Measurements from ENCODE around the gene FOXL2.

The FOXL2 gene

DNA sequence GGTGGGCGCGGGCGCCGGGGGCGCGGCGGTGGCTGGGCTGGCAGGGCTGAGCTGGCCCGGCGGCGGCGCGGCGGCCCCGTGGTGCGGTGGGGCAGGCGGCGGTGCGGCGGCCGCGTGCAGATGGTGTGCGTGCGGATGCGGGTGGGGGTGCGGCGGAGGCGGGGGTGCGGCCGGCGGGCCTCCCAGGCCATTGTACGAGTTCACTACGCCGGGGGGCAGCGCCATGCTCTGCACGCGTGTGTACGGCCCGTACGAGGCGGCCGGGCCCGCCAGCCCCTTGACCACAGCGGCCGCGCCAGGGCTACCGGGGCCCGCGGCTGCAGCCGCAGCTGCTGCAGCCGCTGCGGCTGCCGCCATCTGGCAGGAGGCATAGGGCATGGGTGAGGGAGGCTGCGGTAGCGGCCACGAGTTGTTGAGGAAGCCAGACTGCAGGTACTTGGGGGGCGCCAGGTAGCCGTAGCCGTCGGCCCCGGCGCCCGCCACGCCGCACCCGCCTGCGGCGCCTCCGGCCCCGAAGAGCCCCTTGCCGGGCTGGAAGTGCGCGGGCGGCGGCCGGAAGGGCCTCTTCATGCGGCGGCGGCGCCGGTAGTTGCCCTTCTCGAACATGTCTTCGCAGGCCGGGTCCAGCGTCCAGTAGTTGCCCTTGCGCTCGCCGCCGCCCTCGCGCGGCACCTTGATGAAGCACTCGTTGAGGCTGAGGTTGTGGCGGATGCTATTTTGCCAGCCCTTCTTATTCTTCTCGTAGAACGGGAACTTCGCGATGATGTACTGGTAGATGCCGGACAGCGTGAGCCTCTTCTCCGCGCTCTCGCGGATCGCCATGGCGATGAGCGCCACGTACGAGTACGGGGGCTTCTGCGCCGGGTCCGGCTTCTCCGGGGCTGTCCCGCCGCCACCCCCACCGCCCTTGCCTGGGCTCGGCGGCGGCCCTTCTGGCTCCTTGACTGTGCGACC lies 951 bp downstream of the FOXL2 start:
- DNase-seq (ENCODE audit: low spot score): peak; percentile 67

DNA sequence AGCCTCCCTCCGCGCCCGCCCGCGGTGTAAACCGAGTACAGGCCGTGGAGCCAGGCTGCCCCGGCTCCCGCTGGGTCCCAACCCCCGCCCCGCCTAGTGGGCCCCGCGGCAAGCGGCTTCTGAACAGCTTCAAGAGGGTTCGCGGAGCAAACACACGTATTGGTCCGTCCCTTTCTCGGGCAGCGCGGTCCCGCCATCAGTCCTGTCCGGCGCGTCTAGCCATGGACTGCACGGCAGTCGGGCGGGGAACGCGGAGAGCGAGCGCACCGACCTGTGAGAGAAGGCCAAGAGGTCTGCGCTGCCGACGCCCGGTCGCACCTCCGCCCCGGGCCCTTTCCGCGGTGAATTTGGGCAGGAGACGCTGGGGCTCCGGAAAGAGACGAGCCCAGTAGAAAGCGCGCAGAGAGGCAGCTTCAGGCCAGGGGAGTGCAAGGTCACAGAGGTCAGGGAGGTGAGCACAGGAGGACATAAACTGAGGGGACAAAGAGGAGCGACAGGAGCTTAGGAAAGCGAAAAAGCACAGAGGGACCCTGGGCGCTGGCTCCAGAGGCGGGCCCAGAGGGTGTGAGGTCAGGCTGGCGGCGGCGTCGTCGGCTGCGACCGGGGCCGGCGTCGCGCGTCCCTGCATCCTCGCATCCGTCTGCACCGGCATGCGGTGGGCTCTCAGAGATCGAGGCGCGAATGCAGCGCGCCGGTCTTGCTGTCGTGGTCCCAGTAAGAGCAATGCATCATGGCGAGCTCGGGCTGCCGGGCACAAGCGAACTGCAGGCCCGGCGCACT lies 1.8 kb downstream of the FOXL2 start:
- DNase-seq (ENCODE audit: low spot score): peak; percentile 74

DNA sequence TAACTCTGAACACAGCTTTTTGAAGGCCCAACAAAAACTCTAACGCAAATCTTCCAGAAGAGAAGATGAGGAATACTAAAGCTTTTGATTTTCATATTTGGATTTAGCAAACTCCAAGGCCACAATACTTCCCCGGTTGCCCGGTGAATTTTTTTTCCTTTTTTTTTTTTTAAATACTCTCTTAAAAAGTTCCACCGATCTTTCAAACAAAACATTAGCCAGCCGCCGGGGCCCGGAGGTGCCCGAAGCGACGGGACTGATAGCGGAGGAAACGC lies 2.3 kb downstream of the FOXL2 start:
- no peak for DNase-seq (ENCODE audit: low spot score)

DNA sequence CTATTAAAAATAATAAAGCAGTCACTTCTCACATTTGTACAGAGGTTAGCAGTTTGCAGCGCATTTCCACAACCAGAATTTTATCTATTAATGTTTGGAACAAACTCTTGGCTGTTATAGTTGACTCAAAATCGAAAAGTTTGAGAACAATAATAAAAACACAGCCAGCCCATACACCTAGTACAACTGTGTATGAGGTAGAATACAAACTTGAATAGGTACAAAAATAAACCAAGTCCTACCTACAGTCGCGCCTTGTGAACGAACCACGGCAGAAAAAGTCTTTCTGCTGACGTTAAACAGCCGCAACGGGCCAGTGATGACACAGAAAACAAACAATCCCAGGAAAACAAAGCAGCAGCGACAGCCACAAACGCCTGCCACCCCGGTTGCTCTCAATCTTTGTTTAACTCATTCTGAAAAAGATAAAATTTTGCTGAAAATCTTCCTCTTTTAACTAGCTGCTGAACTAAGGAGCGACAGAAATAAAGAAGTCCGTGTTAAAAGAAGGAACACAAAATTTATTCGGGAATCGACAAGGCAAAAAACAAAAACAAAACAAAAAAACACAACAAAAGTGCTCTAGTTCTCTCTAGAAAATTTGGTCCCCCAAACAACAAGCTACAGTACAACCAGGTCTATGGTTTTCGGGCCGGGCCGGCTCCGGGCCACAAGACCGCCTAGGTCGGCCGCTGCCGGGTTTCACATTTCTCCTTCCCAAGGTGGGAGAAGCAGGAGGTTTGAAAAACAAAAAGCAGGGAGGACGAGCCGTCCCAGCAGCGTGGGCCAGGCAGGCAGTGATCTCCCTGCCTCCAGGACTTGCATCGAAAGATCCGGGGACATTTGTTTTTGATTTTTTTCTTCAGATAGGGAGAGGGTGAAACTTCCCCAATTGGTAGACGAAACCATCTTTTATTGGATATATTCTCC lies 2.9 kb downstream of the FOXL2 start:
- DNase-seq (ENCODE audit: low spot score): peak; percentile 56

DNA sequence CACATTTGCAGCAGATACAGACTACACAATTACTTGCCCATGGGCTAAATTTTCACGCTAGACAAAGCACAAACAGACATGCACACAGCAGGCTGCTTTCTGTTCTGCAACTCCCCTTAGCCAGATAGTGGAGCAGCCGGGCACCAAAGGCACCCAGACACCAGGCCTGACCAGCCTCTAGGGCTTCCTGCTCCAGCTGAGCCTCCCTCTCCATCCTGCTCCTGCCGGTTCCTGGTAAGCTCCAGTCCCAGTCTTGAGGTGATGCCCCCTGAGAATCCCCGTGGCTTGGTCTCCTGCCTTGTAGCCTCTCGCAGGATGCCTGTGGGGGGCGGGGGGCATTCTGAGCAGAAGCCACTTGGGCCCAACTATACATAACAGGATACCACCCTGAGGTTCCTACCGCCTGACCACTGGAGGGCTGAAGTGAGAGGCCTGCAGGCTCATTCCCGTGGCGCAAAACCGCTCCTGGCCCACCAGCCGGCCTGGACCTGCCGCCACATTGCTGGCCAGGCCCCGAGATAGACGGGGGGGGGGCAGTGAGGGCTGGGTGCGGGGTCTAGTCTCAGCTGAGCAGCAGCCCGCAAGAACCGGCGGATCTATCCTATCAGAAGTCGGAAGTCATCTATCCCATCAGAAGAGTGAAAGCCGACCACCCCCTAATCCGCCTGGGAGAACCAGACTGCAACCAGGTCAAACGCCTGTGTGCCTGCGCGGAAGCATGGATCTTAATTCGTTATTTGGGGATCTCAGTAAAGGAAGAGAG lies 3.9 kb downstream of the FOXL2 start:
- DNase-seq (ENCODE audit: low spot score): peak; percentile 71

DNA sequence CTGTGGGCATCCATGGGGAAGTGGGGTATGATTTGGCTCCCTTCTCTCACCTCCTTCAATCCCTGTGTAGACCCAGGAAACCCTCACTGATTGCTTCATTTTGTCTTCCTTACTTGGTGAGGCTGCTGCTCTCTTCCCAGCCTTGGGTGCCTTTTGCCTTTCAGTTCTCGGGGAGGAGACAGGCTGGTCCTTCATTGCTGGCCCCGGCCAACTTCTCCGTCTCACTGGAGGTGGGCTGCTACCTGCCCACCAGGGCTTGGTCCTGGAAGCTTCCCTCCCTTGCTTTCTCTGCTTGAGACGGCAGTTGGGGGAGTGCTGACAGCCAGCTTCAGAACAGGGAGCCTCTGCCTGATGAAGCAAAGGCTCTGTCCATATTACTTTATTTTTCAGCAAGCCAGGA lies 4.7 kb downstream of the FOXL2 start:
- DNase-seq (ENCODE audit: low spot score): no peak

DNA sequence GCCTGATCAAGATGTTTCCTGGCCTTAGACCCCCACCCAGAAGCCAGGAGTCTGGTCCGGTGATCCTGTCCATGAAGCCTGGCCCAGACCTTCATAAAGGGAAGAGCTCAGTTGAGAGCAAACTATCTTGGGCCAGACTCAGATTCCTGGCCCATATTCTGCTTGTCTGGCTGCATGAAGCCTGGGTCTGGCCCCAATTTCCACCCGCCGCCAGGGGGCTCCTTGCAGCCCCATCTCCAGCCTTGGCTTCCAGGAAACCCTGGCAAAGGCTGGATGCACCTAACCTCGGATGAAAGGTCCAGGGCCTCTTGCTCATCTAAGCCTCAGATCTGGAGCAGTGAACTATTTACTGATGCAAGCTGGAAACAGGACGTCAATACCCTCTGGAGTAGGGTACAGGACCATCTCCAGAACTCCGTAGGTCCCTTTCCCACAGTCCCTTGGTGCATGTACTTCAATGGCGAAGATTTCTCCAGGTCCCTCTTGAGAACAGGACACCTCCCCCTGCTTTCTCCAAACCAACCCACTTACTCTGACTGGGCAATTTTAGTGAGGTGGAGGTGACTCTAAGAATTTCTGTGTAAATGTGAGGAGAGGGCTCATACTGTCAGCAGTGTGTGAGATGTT lies 5.6 kb downstream of the FOXL2 start:
- peak; percentile 83 for DNase-seq (ENCODE audit: low spot score)

DNA sequence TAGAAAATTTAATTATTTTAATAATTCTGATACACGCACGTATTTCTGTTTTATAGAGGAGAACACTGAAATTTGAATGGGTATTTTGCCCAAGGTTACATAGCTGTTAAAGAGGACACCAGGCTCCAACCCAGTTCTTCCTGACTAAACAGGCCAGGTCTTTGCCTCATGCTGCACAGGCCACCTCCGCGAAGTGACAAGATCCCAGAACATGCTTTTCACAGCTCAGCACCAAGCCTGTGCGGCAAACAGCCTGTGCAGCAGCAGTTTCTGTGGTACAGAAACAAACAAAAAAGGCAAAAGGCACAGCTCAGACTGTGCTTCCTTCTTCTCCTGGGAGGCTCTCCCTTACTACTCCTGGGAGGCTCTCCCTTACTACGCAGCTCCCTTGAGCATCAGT lies 6.5 kb downstream of the FOXL2 start:
- no peak for DNase-seq (ENCODE audit: low spot score)

DNA sequence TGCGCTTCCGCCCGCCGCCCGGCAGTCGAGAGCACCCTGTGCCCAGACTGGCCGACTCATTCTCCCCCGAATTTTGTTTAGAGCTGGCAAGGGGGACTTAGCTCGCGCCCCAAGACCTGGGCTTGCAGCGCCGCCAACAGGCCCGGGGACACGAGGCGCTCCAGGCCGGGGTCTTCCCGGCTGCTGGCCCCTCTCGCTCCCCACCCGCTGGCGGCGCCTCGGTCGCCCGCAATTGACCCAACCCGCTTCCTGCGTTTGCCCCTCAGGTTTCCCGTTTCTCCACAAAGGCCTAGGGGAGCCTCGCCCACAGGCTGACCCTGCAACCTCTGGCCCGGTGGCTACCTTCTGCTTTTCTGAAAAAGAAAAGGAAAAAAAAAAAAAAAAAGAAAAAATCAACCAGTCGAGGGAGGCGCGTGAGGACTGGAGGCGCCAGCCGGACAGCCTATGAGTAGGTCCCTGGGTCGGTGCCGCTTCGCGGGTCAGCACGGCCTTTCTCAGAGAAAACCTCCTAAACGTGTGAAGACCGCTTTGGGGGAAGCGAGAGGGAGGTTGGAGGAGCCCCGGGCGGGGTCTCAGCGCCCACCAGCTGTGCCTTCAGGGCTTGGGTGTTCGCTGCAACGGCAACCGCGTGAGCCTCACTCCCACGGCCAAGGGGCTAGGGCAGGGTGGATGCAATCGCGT lies 7.2 kb downstream of the FOXL2 start:
- DNase-seq (ENCODE audit: low spot score): peak; percentile 73

DNA sequence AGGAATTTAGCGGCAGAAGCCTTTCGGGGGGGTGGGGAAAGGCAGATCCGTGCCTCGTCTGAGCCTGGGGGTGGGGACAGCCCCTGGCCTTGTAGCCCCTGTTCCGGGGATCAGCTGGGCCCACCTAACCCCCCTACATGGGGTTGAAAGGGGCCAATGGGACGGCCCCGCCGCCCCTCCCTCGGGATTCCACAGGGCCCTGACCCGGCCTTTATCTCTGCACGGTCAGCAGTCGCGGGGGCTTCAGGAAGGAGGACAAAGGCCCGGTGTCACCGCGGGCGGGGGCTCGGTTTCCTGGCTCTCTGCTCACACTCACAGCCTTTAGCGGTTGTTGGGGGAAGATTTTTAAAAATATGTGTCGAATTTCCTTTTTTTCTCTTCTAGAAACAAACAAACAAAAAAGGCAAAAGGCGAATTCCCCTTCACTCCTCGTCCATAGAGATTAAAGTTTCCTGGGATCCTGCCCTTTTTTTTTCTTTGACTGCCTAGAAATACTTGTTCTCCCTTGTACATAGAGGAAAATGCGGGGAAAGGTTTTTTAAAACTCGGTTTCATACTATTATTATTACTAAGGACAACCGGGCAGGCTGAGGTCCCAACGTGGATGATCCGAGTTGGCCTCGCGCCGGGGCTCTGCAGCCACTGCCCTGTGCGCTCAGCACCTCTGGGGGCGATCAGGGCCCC lies 7.9 kb downstream of the FOXL2 start:
- DNase-seq (ENCODE audit: low spot score): peak; percentile 55

DNA sequence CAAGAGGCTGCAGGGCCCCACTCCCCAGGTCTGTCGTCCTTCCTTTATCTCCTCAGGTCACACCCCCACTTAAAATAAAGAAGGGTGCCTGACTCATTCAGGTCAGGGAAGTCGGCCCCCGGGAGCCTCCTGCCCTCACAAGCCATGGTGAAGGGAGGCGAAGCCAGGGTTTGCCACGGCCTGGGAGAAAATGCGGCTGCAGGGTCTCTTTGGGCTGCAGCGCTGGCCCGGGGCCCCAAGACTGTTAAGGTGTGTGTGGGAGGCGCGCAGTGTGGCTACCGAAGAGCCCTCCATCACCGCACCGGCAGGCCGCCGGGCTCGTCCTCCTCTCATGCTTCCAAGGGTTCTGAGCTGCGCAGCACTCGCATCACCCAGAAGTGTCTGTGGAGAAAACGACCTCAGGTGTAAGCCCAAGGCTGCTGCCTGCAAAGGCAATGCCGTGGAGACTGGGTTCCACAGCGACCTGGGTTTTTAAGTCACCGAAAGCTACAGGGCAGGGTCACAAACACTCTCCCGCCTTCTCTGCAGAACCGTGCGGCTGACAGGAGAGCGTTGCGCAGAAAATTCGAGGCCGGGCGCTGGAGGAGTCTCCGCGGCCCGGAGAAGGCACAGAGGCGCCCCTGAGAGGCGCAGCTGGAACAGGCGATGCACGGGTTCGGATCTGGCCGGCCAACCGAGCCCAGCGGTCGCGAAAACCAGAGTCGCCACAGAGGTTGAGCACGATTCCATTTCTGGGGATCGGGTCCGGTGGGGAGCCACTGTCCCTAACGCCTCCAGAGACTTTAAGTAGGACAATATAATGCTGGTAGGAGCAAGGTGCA lies 8.7 kb downstream of the FOXL2 start:
- peak; percentile 55 for DNase-seq (ENCODE audit: low spot score)

DNA sequence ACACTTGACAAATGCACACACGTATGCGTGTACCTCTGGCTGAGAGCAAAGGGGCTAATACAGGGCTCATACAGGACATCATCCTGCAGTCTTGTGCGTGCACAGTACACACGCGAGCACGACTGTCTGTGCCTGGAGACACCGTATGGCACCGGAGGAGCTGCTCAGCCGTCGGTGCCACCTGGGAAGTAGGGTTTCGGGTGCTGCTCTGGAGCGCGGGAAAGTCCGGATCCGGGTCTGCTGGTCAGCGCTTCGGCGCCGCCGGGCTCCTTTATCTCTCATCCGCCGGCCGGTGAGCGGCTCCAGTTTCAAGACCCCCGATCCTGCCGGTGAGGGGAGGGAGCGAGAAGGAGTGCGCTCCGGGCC lies 9.3 kb downstream of the FOXL2 start:
- peak; percentile 58 for DNase-seq (ENCODE audit: low spot score)

DNA sequence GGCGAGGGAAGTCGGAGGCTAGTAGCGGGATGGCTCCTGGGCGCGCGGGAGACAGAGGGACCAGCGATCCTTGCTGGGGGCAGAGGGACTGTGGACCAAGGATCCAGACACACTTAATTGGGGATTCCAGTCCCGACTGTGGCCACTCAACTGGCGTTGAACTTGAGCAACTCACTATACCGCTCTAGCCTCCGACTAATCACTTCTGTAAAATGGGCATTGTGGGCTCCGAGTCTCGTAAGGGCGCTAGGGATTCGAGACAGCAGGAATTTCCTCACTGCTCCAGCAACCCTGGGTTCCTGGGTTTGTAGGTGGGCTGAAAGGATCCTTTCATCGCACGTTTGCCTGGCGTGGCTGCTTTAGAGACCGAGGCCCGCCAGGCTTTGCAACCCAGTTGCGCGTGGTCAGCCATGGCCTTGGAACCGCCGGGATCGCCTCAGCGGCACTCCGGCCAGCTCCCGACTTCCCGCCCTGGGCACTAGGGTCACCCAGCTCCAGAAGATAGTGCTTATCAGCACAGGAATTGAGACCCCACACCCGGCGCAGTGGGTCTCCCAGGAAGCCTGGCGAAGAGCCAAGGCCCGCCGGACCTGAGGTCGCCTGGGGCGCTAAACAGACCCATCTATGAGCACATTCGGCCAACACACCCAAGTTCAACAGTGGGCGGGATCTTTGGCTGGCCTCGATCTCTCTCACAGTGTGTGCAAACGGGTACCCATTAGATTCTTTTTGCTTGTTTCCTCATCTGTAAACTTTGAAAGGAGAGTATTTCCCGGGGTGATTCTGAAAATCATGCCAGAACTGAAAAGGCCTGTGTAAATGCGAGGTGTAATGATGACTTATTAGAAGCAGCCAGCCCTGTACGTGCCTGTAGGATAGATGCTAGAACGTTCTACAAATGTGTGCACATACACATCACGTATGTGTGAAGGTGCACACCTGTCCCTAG lies 9.9 kb downstream of the FOXL2 start:
- DNase-seq (ENCODE audit: low spot score): no peak

DNA sequence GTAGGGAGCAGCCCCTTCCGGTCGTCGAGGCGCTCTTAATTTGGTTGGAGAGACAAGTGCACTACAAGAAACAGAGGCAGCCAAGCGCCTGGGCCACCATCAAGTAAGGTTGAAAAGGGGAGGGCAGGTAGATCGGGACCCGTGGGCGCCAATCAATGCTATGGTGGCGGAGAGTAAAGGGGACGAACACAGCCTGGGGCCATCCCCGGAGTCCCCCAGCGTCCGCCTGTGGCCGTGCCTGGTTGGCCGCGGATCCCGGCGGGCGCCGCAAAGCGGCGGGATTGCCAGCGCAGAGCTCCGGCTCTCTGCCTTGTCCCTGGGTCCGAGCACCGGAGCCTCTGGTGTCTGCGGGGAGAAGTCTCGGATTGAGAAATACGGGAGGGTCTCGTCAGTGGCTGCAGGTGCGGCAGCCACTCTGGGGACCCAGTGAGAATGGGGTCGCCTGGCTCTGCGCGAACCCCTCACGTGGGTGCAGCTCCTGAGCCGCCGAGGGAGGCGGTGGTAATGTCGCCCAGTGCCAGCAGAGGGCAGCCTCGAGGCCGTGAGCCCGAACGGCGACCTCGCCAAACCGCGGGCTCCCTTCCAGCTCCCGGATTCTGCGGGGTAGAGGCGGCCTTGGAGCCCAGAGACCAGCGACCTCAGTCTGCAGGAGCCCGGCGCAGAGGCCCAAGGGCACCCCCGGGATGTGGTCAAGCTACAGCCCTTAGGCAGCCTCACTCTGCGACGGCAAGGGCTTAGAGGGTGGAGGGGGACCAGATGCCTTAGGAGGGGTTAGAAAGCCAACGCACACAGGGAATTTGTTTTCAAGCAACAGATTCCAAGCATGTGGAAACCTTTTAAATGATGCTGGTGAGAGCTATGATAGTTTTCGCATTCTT lies 10.8 kb downstream of the FOXL2 start:
- peak; percentile 92 for DNase-seq (ENCODE audit: low spot score)

DNA sequence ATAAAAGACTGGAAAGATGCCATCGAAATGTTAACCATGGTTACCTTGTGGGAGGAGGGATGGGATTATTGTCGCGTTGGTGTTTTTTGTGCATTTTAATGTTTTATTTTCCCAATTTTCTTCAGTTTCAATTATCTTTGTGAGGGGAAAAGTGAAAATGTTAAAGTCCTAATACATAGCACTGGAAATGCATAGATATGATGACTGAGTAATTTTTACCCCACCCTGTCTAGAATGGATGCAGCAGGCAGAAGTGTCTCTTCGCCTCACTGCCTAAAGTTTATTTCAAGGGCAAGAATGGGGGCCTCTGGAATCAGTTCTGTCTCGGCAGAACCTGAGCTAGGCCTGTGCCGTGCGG lies 11.5 kb downstream of the FOXL2 start:
- no peak for DNase-seq (ENCODE audit: low spot score)

DNA sequence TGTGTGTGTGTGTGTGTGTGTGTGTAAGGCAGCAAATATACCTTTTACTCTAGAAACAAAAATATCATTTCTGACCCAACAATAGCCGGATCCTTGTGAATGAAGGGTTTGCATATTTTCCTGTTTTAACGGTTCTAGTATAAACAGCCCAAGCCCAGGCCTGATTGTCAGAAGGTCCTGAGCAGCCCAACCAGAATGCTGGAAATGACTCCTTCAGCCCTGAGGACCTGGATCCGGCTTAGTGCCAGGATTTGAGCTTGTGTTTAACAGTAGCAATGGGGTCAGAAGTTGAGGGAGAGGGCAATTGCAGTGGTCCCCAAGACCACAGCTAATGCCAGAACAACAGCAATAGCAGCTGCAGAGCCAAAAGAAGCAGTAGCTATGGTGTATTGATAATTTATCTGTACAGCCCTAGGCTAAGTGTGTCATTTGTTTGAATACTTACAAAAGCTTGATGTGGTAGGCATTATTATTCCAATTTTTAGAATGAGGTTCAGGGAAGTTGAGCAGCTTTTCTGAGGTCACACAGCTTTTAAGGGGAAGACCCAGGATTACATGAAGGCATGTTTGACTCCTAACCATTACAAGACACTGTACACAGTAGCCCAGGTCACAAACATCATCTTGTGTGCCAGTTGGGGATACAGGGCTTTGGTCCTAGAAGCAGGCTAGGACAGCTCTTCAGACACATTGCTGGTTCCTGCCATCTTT lies 12.8 kb downstream of the FOXL2 start:
- DNase-seq (ENCODE audit: low spot score): no peak

All from ecto neural progenitor cell (in vitro differentiated cells).